Gastrocnemius medialis (tissue), 4 donors: ENCODE data around the gene CACNA1S. TPM values are rescaled to one million over a fixed set of nuclear protein-coding genes. Genes with fewer than 3 reads are reported as not detected.

Source experiments
- ATAC-seq, 2 donors: fragments of 150-250 bp; one replicate each; pipeline ENCODE4 v1.9.1; 2016
- DNase-seq, 2 donors: peaks; one replicate each; pipeline ENCODE4 v3.0.0-alpha.2; 2019
- H3K27ac ChIP-seq, 4 donors: fragments of 200-600 bp; sonication (generic); 1 replicate in 1 of 4; 2 replicates in 3 of 4; pipeline ENCODE4 v1.5.1; 2016 to 2018; ENCODE audit warnings: mild to moderate bottlenecking in 2 of 4, moderate library complexity in 1 of 4
- H3K27me3 ChIP-seq, 3 donors: fragments of 200-600 bp; sonication (generic) in 2 of 3; 1 replicate in 1 of 3; 2 replicates in 2 of 3; pipeline versions ENCODE4 v1.5.1 to v1.6.0; 2016 to 2019; ENCODE audit warnings: mild to moderate bottlenecking in 1 of 3, moderate library complexity in 1 of 3
- H3K36me3 ChIP-seq, 2 donors: fragments of 200-600 bp; sonication (generic) in 1 of 2; one replicate each; pipeline ENCODE4 v1.5.1; 2017 to 2018
- H3K4me1 ChIP-seq, 2 donors: fragments of 200-600 bp; sonication (generic) in 1 of 2; one replicate each; pipeline ENCODE4 v1.5.1; 2016 to 2017; ENCODE audit warnings: mild to moderate bottlenecking in 2 of 2
- H3K4me3 ChIP-seq, 4 donors: fragments of 200-600 bp; sonication (generic) in 3 of 4; 1 replicate in 1 of 4; 2 replicates in 3 of 4; pipeline ENCODE4 v1.5.1; 2016 to 2019; ENCODE audit warnings: mild to moderate bottlenecking in 2 of 4
- H3K9me3 ChIP-seq, 3 donors: fragments of 200-600 bp; sonication (generic) in 2 of 3; 1 replicate in 1 of 3; 2 replicates in 2 of 3; pipeline ENCODE4 v1.5.1; 2016 to 2019
- CTCF ChIP-seq, 5 experiments: fragments of 450-650 bp in 3 of 5; fragments of 200-600 bp in 2 of 5; sonication (generic) in 2 of 5; IDR thresholded peaks in 4 of 5; conservative IDR thresholded peaks in 1 of 5; 1 replicate in 4 of 5; 2 replicates in 1 of 5; pipeline ENCODE4 v1.5.1; 2016 to 2019; ENCODE audit warnings: antibody characterized with exemption in 5 of 5, mild to moderate bottlenecking in 3 of 5, moderate library complexity in 3 of 5
- POLR2A ChIP-seq, 2 donors: fragments of 450-650 bp; IDR thresholded peaks; one replicate each; pipeline ENCODE4 v1.6.1; 2017; ENCODE audit warnings: antibody characterized with exemption in 2 of 2, mild to moderate bottlenecking in 2 of 2, moderate library complexity in 2 of 2
- in situ Hi-C, 4 donors: fragments of 200-750 bp; cut with MboI; loops; one replicate each; pipeline versions ENCODE4 v1.15.0 to v1.8.0; 2017; ENCODE audit warnings: low sequenced_read_pairs in 4 of 4
- intact Hi-C: fragments of 100-400 bp; cut with DNase I; formaldehyde crosslinking; loops from one replicate; pipeline ENCODE4 v1.15.1; 2023; ENCODE audit warnings: low total_unique reads
- total RNA-seq, 4 donors: library from RNA; depleted of rRNA; stranded (reverse); fragments of >200 nt; gene quantifications; one replicate each; pipeline versions ENCODE4 v1.1.0 to v1.2.3, GENCODE V29; 2016

CACNA1S gene
- total RNA-seq, 4 donors from 2014 or later = 74.3 to 93.5 (median 81.2) TPM

DNA sequence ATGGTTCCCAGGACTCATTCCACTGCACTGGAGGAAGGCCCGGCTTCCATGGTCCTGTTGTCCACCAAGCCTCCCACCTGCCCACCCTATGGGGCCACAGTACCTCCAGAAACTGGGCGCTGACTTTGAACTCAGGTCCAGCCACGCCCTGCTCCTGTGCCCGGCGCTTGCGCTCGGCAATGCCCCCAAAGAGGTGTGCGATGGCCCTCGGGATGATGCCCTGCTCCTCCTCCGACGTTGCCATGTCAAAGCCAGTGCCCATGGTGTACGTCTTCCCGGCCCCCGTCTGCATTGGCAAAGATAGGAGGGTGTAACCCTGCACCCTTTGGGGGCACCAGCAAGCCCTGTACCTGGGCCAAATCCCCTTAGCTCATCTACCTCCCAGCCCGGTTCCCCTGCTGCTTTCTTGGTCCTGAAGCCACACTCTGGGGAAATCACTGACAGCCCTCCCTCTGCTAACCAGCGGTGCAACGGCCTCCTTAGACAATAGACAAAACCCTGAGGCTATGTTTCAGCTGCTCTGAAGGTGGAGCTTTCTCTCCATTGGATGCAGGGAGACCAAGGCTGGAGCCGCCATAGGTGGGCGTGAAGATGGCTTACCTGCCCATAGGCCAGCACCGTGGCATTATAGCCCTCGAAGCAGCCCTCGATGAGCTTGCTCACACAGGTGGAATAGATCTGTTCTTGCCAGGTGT, 103.4 kb downstream of the CACNA1S start:
- ATAC-seq = no peak
- no peaks in the 10 kb centered on the region for H3K36me3 ChIP-seq
- no peaks in the 10 kb centered on the region for H3K9me3 ChIP-seq
- no peak overlapping the region for H3K4me3 ChIP-seq
- in situ Hi-C loops (no loop called here), intact Hi-C loops (no loop called here)
- H3K4me1 ChIP-seq = no peaks in the 10 kb centered on the region
- TF ChIP-seq CTCF (IDR thresholded peaks at IDR 0.05 in 4 of 5, conservative IDR thresholded peaks at IDR 0.05 in 1 of 5) (no peak), POLR2A (IDR thresholded peaks at IDR 0.05) (no peak)
- DNase-seq = no peak
- H3K27me3 ChIP-seq = peaks cover 0 to 6% (median 0%) of the 10 kb centered on the region in 3 donors
- H3K27ac ChIP-seq = no peak overlapping the region

DNA sequence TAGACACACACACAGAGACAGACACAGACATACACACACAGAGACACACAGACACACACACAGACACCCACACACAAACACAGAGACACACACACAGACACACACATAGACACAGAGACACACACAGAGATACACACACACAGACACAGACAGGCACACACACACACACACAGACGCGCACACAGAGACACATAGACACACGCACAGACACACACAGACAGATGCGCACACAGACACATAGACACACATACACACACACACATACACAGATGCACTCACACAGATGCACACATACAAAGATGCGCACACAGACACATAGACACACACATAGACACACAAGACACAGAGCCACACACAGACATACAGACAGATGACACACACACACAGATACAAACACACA, 104.7 kb downstream of the CACNA1S start:
- Histone ChIP-seq H3K36me3 (no peaks in the 10 kb centered on the region), H3K27ac (no peak overlapping the region), H3K4me1 (no peaks in the 10 kb centered on the region), H3K9me3 (no peaks in the 10 kb centered on the region), H3K4me3 (no peak overlapping the region), H3K27me3 (no peaks in the 10 kb centered on the region)
- TF ChIP-seq POLR2A (IDR thresholded peaks at IDR 0.05) = no peak
- no peak for DNase-seq
- intact Hi-C loops (no loop called here), in situ Hi-C loops (no loop called here)
- ATAC-seq = no peak

- intact Hi-C loops = no loop called here
- ATAC-seq (no peak), DNase-seq (no peak)
- TF ChIP-seq CTCF (IDR thresholded peaks at IDR 0.05 in 4 of 5, conservative IDR thresholded peaks at IDR 0.05 in 1 of 5) (no peak), POLR2A (IDR thresholded peaks at IDR 0.05) (no peak)
- Histone ChIP-seq H3K36me3 (no peaks in the 10 kb centered on the region), H3K4me3 (no peak overlapping the region), H3K4me1 (no peaks in the 10 kb centered on the region), H3K27me3 (no peaks in the 10 kb centered on the region), H3K9me3 (no peaks in the 10 kb centered on the region), H3K27ac (no peak overlapping the region)
- in situ Hi-C loops = no loop called here
These were observed 105.8 kb downstream of the CACNA1S start for GRCh38 chr1:201006450-201006849.

- intact Hi-C loops = no loop called here
- H3K4me3 ChIP-seq = no peak overlapping the region
- H3K9me3 ChIP-seq = no peaks in the 10 kb centered on the region
- H3K27ac ChIP-seq = no peak overlapping the region
- DNase-seq (no peak), ATAC-seq (no peak)
- H3K4me1 ChIP-seq = no peaks in the 10 kb centered on the region
- no peak for TF ChIP-seq POLR2A (IDR thresholded peaks at IDR 0.05)
- no peak for TF ChIP-seq CTCF (IDR thresholded peaks at IDR 0.05 in 4 of 5, conservative IDR thresholded peaks at IDR 0.05 in 1 of 5)
- no peaks in the 10 kb centered on the region for H3K27me3 ChIP-seq
- in situ Hi-C loops = no loop called here
- H3K36me3 ChIP-seq = no peaks in the 10 kb centered on the region
These were observed 107.5 kb downstream of the CACNA1S start for GRCh38 chr1:201004732-201005131.

DNA sequence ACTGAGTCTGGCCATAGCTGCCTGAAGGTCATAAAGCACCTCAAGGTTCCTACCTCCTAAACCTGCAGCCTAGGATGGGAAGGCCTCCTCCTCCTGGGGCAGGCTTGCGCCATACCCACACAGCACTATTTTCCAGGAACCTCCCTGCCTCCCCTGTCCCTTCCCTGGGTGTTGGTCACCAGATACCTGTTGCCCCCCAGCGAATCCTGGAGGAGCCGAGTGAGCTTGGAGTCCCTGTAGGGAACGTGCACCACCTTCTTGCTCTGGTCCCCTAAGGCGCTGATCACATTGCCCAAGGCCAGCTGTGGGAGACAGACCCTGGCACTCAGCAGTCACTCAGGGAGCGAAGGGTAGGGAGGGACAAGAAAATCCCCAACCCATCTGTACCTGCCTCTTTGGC, 108.1 kb downstream of the CACNA1S start:
- Histone ChIP-seq H3K36me3 (no peaks in the 10 kb centered on the region), H3K27me3 (no peaks in the 10 kb centered on the region), H3K27ac (no peak overlapping the region), H3K4me3 (no peak overlapping the region), H3K9me3 (no peaks in the 10 kb centered on the region), H3K4me1 (no peaks in the 10 kb centered on the region)
- in situ Hi-C loops = no loop called here
- no peak for DNase-seq
- no peak for TF ChIP-seq POLR2A (IDR thresholded peaks at IDR 0.05)
- TF ChIP-seq CTCF (IDR thresholded peaks at IDR 0.05 in 4 of 5, conservative IDR thresholded peaks at IDR 0.05 in 1 of 5) = no peak
- no peak for ATAC-seq
- intact Hi-C loops = no loop called here
